Activated naive CD8-positive, alpha-beta T cell treated with anti-CD3 and anti-CD28 coated beads, Interleukin-2, amount 10 ng/mL, durations not matched to agents 7 days and 5 days (primary cell): ENCODE results near the gene EMC6. TPM values are rescaled to one million over a fixed set of nuclear protein-coding genes. Genes with fewer than 3 reads are reported as not detected.

Source experiments
- ATAC-seq: fragments of 150-1000 bp; cut with Tn5 transposase; one replicate; pipeline ENCODE4 v1.10.0; 2021; ENCODE audit warnings: low read depth, moderate library complexity
- POLR2A ChIA-PET: fragments of 350-600 bp; sonication (Branson Sonifier 250); formaldehyde crosslinking; loops from one replicate; lab custom pipeline; 2021; ENCODE audit warnings: antibody characterized with exemption; lab: Charles Lee
- DNase-seq: peaks from one replicate; pipeline ENCODE4 v3.0.0; 2021
- H3K27ac Mint-ChIP-seq: one replicate; pipeline ENCODE4 v1.8.0; 2022; ENCODE audit warnings: mild to moderate bottlenecking, mixed read lengths
- H3K27me3 Mint-ChIP-seq: one replicate; pipeline ENCODE4 v1.8.0; 2022; ENCODE audit warnings: mild to moderate bottlenecking, moderate library complexity, mixed read lengths
- H3K36me3 Mint-ChIP-seq: one replicate; pipeline ENCODE4 v1.8.0; 2021; ENCODE audit warnings: mild to moderate bottlenecking, mixed read lengths
- H3K4me1 Mint-ChIP-seq: one replicate; pipeline ENCODE4 v1.8.0; 2021; ENCODE audit warnings: mixed read lengths
- H3K4me3 Mint-ChIP-seq: one replicate; pipeline ENCODE4 v1.8.0; 2022; ENCODE audit warnings: mild to moderate bottlenecking, moderate library complexity, mixed read lengths
- H3K9me3 Mint-ChIP-seq: one replicate; pipeline ENCODE4 v1.8.0; 2021; ENCODE audit warnings: mixed read lengths
- total RNA-seq, 2 experiments: library from RNA; stranded (reverse); gene quantifications; one replicate each; pipeline ENCODE4 v1.2.3, GENCODE V29; 2021

The EMC6 gene
- total RNA-seq, 2 experiments from 2014 or later: 31.1 to 34.6 TPM

- DNase-seq (no peak), ATAC-seq (no peak)
- Mint-ChIP-seq H3K27me3 (no peaks in the 10 kb centered on the region), H3K36me3 (peaks cover 44% of the 10 kb centered on the region), H3K4me3 (no peak overlapping the region), H3K9me3 (no peaks in the 10 kb centered on the region), H3K27ac (no peak overlapping the region), H3K4me1 (peaks cover 33% of the 10 kb centered on the region)
- POLR2A ChIA-PET: interaction anchor here (0.7 kb wide), 1 partner anchor 19 kb away, joined by 3 read pairs; the partner anchor contains the start of gene P2RX5
These were observed 46.7 kb downstream of the EMC6 start for GRCh38 chr17:3715296-3715695.

GRCh38 chr17:3718201-3718600, 49.6 kb downstream of the EMC6 start:
- Mint-ChIP-seq H3K27me3 (no peaks in the 10 kb centered on the region), H3K9me3 (no peaks in the 10 kb centered on the region), H3K4me3 (no peak overlapping the region), H3K4me1 (peaks cover 25% of the 10 kb centered on the region), H3K36me3 (peaks cover 36% of the 10 kb centered on the region), H3K27ac (no peak overlapping the region)
- DNase-seq: no peak
- POLR2A ChIA-PET: no interaction called here
- ATAC-seq: no peak

GRCh38 chr17:3719265-3719664, 50.7 kb downstream of the EMC6 start:
- Mint-ChIP-seq H3K27me3 (no peaks in the 10 kb centered on the region), H3K36me3 (peaks cover 36% of the 10 kb centered on the region), H3K27ac (no peak overlapping the region), H3K4me3 (no peak overlapping the region), H3K9me3 (no peaks in the 10 kb centered on the region), H3K4me1 (peaks cover 25% of the 10 kb centered on the region)
- no peak for ATAC-seq
- DNase-seq: no peak
- POLR2A ChIA-PET: interaction anchor here (0.7 to 2.6 kb wide), 3 partner anchors 8 to 23 kb away, joined by 3 to 11 read pairs (median 5); partner anchors contain the start of gene P2RX5

Other genes with a start within 250 kb of the EMC6 start
- not detected for gene OR1E2, start 235.0 kb upstream of the EMC6 start, total RNA-seq
- gene SPATA22, start 197.0 kb upstream of the EMC6 start, total RNA-seq: under 1 TPM; 0.28 to 0.96 TPM
- gene ASPA, start 192.8 kb upstream of the EMC6 start, total RNA-seq: not detected
- under 1 TPM; 0.69 to 0.79 TPM for gene TRPV3, start 111.0 kb upstream of the EMC6 start, total RNA-seq
- 1 to 10 TPM; 4.5 to 5.7 TPM for gene TRPV1, start 59.4 kb upstream of the EMC6 start, total RNA-seq
- 10 to 100 TPM; 11.8 to 12.2 TPM for gene SHPK, start 32.6 kb upstream of the EMC6 start, total RNA-seq
- gene CTNS, start 32.1 kb upstream of the EMC6 start, total RNA-seq: 10 to 100 TPM in 1 of 2 experiments, 1 to 10 TPM in 1; 8.5 to 10.0 TPM
- gene TAX1BP3, start 234 bp upstream of the EMC6 start, total RNA-seq: 10 to 100 TPM; 18.5 to 18.8 TPM
- 10 to 100 TPM; 17.2 to 19.0 TPM for gene P2RX5, start 27.3 kb downstream of the EMC6 start, total RNA-seq
- gene HASPIN, start 55.1 kb downstream of the EMC6 start, total RNA-seq: 10 to 100 TPM; 17.5 to 21.4 TPM
- 10 to 100 TPM; 48.1 to 52.0 TPM for gene ITGAE, start 132.4 kb downstream of the EMC6 start, total RNA-seq
- 10 to 100 TPM; 48.3 to 53.1 TPM for gene NCBP3, start 177.4 kb downstream of the EMC6 start, total RNA-seq
- 1 to 10 TPM; 4.5 to 4.7 TPM for gene CAMKK1, start 224.2 kb downstream of the EMC6 start, total RNA-seq
- under 1 TPM; 0.82 to 1.00 TPM for gene P2RX1, start 247.7 kb downstream of the EMC6 start, total RNA-seq